Measurements from ENCODE around the gene MAML2. TPM values are rescaled to one million over a fixed set of nuclear protein-coding genes. Genes with fewer than 3 reads are reported as not detected.
A peak's percentile ranks its signal among the peaks of the same experiment; 100 is the strongest.

The MAML2 gene
- total and polyA plus RNA-seq, 2 of the 13 experiments (the other 11 are each of a cell fraction or from before 2014, with no cell fraction given), result 2.3 to 25.9 TPM

DNA sequence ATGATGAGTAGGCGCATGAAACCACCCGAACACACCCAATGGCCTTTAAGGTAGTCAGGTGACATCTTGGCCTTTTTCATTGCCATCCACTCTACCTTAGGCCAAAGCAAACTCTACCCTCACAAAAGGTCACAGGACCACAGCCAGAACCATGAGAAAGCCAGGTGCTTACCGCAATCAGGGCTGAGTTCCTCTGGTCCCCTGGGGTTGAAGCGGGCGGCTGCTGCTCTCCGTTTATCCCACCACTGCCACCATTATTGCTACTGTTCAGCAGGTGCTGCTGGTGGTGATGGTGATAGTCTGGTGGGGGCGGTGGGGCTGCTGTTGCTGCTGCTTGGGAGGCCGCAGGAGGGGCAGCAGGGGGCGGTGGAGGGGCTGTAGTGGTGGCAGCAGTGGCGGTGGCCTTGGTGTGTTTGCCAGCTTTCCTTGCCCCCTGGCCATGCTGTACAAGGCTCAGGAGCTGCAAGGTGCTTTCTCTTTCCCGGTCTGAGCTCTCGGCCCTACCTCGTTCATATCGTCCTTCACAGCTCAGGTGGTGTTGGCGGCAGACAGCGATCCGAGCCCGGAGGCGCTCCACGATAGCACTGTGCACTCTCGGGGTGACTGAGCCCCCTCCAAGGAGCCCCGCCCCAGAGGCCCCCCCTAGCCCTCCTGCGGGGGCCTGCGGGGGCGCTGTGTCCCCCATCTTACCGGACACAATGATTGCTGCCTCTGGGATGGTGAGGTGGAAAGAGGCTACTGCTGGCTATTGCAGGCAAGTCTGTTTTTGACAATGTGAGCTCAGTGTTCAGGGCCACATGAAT, 1.6 kb downstream of the MAML2 start (continued):
- TF ChIP-seq, protein P1, sequence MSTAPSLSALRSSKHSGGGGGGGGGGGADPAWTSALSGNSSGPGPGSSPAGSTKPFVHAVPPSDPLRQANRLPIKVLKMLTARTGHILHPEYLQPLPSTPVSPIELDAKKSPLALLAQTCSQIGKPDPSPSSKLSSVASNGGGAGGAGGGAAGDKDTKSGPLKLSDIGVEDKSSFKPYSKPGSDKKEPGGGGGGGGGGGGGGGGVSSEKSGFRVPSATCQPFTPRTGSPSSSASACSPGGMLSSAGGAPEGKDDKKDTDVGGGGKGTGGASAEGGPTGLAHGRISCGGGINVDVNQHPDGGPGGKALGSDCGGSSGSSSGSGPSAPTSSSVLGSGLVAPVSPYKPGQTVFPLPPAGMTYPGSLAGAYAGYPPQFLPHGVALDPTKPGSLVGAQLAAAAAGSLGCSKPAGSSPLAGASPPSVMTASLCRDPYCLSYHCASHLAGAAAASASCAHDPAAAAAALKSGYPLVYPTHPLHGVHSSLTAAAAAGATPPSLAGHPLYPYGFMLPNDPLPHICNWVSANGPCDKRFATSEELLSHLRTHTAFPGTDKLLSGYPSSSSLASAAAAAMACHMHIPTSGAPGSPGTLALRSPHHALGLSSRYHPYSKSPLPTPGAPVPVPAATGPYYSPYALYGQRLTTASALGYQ (CRISPR knock-in tag; IDR thresholded peaks at IDR 0.05), result no peak
- TF ChIP-seq, protein P2, sequence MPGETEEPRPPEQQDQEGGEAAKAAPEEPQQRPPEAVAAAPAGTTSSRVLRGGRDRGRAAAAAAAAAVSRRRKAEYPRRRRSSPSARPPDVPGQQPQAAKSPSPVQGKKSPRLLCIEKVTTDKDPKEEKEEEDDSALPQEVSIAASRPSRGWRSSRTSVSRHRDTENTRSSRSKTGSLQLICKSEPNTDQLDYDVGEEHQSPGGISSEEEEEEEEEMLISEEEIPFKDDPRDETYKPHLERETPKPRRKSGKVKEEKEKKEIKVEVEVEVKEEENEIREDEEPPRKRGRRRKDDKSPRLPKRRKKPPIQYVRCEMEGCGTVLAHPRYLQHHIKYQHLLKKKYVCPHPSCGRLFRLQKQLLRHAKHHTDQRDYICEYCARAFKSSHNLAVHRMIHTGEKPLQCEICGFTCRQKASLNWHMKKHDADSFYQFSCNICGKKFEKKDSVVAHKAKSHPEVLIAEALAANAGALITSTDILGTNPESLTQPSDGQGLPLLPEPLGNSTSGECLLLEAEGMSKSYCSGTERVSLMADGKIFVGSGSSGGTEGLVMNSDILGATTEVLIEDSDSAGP (CRISPR knock-in tag; IDR thresholded peaks at IDR 0.05; ENCODE audit: borderline replicate concordance), result peak; percentile 31; the same call in 1 of the 2 replicates
- TF ChIP-seq, protein P3, sequence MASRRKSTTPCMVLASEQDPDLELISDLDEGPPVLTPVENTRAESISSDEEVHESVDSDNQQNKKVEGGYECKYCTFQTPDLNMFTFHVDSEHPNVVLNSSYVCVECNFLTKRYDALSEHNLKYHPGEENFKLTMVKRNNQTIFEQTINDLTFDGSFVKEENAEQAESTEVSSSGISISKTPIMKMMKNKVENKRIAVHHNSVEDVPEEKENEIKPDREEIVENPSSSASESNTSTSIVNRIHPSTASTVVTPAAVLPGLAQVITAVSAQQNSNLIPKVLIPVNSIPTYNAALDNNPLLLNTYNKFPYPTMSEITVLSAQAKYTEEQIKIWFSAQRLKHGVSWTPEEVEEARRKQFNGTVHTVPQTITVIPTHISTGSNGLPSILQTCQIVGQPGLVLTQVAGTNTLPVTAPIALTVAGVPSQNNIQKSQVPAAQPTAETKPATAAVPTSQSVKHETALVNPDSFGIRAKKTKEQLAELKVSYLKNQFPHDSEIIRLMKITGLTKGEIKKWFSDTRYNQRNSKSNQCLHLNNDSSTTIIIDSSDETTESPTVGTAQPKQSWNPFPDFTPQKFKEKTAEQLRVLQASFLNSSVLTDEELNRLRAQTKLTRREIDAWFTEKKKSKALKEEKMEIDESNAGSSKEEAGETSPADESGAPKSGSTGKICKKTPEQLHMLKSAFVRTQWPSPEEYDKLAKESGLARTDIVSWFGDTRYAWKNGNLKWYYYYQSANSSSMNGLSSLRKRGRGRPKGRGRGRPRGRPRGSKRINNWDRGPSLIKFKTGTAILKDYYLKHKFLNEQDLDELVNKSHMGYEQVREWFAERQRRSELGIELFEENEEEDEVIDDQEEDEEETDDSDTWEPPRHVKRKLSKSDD (CRISPR knock-in tag; IDR thresholded peaks at IDR 0.05; ENCODE audit: low read depth), result no peak
- peak; percentile 98 for TF ChIP-seq ZBTB38 (CRISPR knock-in tag; IDR thresholded peaks at IDR 0.05)
- TF ChIP-seq NR2F2 (IDR thresholded peaks at IDR 0.05; ENCODE audit: borderline replicate concordance, low read depth), result no peak
- TF ChIP-seq, protein P4, sequence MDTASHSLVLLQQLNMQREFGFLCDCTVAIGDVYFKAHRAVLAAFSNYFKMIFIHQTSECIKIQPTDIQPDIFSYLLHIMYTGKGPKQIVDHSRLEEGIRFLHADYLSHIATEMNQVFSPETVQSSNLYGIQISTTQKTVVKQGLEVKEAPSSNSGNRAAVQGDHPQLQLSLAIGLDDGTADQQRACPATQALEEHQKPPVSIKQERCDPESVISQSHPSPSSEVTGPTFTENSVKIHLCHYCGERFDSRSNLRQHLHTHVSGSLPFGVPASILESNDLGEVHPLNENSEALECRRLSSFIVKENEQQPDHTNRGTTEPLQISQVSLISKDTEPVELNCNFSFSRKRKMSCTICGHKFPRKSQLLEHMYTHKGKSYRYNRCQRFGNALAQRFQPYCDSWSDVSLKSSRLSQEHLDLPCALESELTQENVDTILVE (CRISPR knock-in tag; IDR thresholded peaks at IDR 0.05), result no peak
- TF ChIP-seq, protein P5, sequence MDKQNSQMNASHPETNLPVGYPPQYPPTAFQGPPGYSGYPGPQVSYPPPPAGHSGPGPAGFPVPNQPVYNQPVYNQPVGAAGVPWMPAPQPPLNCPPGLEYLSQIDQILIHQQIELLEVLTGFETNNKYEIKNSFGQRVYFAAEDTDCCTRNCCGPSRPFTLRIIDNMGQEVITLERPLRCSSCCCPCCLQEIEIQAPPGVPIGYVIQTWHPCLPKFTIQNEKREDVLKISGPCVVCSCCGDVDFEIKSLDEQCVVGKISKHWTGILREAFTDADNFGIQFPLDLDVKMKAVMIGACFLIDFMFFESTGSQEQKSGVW (CRISPR knock-in tag; IDR thresholded peaks at IDR 0.05; ENCODE audit: borderline replicate concordance), result no peak
- no peak; the same call in 1 of the 2 replicates for TF ChIP-seq PHF20 (CRISPR knock-in tag; IDR thresholded peaks at IDR 0.05)
- no peak for TF ChIP-seq REXO4 (CRISPR knock-in tag; IDR thresholded peaks at IDR 0.05; ENCODE audit: borderline replicate concordance)
- TF ChIP-seq ZNF138 (CRISPR knock-in tag; IDR thresholded peaks at IDR 0.05; ENCODE audit: low read depth), result no peak
- TF ChIP-seq BORCS8-MEF2B (CRISPR knock-in tag; IDR thresholded peaks at IDR 0.05), result no peak
- TF ChIP-seq ZNF207 (IDR thresholded peaks at IDR 0.05; ENCODE audit: borderline replicate concordance), result no peak
- TF ChIP-seq AKAP8 (CRISPR knock-in tag; IDR thresholded peaks at IDR 0.05), result no peak
- no peak for TF ChIP-seq ZNF780A (CRISPR knock-in tag; IDR thresholded peaks at IDR 0.05)
- TF ChIP-seq ZNF720 (CRISPR knock-in tag; IDR thresholded peaks at IDR 0.05), result no peak
- TF ChIP-seq SP1 (IDR thresholded peaks at IDR 0.05), result no peak
- TF ChIP-seq SP1 (CRISPR knock-in tag; IDR thresholded peaks at IDR 0.05), result no peak
- no peak for TF ChIP-seq MBD4 (IDR thresholded peaks at IDR 0.05; ENCODE audit: borderline replicate concordance, low read length)
- no peak for TF ChIP-seq BRCA1 (CRISPR knock-in tag; IDR thresholded peaks at IDR 0.05)
- no peak for TF ChIP-seq MTA3 (CRISPR knock-in tag; IDR thresholded peaks at IDR 0.05)
- no peak for TF ChIP-seq CENPX (CRISPR knock-in tag; IDR thresholded peaks at IDR 0.05)
- no peak for TF ChIP-seq PCBP1 (IDR thresholded peaks at IDR 0.05; ENCODE audit: borderline replicate concordance, low read depth, low read length)
- TF ChIP-seq ZNF816 (CRISPR knock-in tag; IDR thresholded peaks at IDR 0.05; ENCODE audit: borderline replicate concordance), result peak; percentile 44
